NK-92 (cell line): ENCODE measurements around the gene AGR3.

Experiments used
- DNase-seq: peaks from one replicate; lab custom pipeline; 2025; ENCODE audit not compliant: unreplicated experiment; lab: John Stamatoyannopoulos, UW

AGR3 gene

DNA sequence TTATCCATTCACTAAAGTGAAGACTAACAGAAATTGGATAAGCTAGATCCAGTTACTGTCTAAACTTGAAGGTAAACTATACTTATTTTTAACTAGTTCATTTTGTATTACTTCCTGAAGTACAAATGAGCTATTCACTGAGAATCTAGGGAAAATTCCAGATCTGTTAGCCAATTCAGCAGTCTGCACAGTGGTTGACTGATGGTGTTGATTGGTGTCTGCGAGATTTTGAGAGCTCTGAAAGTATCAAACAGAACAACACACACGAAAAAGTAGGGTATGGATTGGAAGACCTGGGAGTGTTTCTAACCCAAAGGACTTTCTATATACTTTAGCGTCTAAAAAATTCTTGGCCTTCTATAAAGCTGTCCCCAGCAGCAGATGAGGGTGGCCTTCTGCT, 43.4 kb downstream of the AGR3 start:
- DNase-seq: no peak

DNA sequence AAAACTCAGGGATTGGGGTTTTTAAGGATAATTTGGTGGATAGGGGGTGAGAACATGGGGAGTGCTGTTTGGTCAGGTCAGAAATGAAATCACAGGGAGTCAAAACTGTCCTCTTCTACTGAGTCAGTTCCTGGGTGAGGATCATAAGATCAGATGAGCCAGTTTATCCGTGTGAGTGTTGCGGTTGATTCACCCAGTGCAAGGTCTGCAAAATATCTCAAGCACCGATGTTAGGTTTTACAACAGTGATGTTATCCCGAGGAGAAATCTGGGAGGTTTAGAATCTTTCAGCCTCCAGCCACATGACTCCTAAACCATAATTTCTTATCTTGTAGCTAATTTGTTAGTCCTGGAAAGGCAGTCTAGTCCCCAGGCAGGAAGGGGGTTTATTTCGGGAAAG, 45.3 kb downstream of the AGR3 start:
- no peak for DNase-seq

DNA sequence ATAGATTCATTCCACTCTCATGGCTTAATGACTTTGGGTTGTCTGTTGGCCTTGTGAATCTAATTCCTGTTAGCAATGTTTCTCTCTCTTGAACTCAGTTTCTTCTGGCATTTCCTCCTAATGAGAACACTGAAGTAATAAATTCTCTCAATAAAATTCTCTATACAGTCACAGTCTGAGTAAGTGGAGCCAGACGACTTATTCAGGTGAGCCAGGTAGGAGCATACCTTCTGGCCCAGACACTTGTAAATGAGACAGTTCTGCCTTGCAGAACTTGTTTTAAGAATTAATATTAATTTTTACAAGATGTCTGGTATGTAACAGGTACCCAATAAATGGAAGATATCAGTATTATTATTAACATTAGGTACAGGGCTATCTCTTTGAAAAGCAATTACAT, 48.4 kb downstream of the AGR3 start:
- DNase-seq: no peak

DNA sequence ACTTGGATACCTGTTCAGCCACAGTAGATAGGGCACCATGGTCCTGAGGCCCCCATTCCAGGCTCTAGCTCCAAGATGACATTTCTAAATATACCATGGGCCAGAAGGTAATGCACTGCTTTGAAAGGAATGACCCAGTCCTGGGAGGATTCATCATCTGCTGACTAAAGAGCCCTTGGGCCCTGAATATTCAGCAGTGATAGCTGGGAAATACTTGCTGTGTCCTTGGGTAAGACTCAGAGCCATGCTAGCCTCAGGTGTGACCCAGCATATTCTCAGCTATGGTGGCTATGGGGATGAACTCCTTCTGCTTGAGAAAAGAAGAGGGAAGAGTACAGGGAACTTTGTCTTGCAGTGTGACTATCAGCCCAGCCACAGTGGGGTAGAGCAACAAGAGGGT, 55.7 kb downstream of the AGR3 start:
- no peak for DNase-seq

GRCh38 chr7:16822029-16822428, 59.8 kb downstream of the AGR3 start:
- DNase-seq: no peak

GRCh38 chr7:16818732-16819131, 63.1 kb downstream of the AGR3 start:
- no peak for DNase-seq

GRCh38 chr7:16817536-16817935, 64.2 kb downstream of the AGR3 start:
- DNase-seq: no peak

DNA sequence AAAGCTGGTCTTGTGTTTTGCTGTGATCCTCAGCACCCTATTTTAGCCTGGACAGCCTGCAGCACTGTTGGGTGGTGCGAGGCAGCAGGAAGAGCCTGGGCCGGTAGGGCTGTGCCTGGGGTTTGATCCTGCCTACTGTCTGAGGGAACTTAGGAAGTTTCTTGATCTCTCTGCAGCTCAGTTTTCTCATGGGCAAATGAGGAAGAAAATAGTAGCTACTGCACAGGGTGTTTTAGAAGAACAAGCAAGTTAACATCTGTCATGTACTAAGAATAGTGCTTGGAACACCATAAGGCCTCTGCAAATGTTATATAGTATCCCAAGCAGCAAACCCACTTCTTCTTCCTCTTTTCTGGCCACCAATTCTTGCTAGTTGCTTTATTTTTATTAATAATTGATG, 65.0 kb downstream of the AGR3 start:
- no peak for DNase-seq

DNA sequence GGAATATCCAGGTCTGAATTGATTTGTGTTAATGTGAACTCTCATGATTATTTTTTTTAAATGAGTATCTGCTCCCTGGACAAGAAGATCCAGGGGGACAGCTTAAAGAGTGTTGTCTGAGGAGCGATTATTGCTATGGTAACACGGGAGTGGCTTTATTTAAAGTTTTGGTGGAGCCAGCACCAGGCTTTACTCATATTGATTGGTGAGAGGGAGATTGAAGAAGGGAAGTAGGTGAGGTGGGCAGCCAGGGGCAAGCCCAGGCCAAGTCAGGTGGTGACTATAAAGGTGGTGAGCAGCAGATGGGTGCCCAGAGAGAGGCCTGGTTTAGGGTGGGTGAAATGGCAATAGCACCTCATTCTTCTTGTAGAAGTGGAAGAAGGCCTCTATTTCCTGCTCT, 66.8 kb downstream of the AGR3 start:
- no peak for DNase-seq

GRCh38 chr7:16813232-16813616, 68.6 kb downstream of the AGR3 start:
- DNase-seq: no peak

GRCh38 chr7:16812542-16813231, 69.1 kb downstream of the AGR3 start:
- no peak for DNase-seq

- DNase-seq: no peak
Measured at GRCh38 chr7:16811551-16811950, 70.2 kb downstream of the AGR3 start.

DNA sequence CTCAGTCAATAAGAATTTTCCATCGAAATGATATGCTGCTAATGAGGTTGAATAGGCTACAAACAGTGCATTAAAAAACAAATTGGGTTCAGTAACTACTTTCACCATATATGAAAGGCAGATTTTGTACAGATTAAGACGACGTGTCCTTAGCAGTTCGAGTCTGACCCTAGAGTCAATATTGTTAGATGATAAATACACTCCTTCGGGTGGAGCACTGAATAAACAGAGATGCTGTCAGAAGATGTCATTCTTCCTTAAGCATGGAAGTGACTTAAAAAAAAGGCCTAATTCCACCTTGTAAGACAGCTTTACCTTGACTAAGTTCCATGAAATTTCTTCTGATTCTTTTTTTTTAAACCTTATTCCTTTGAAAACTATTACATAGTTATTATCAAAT, 71.2 kb downstream of the AGR3 start:
- no peak for DNase-seq

- no peak for DNase-seq
Measured at GRCh38 chr7:16810112-16810511, 71.7 kb downstream of the AGR3 start.
